Tongue (tissue), 2 donors: ENCODE measurements around the gene STIM2. TPM values are rescaled to one million over a fixed set of nuclear protein-coding genes. Genes with fewer than 3 reads are reported as not detected.

Experiments used
- DNase-seq: peaks from one replicate; pipeline ENCODE4 v3.0.0-alpha.2; 2015
- total RNA-seq: library from RNA; depleted of rRNA; stranded (reverse); fragments of >200 nt; gene quantifications from one replicate; pipeline ENCODE4 v1.2.3, GENCODE V29; 2014

STIM2 gene
- total RNA-seq, 1 donor from 2014 or later, result 25.4 TPM

DNA sequence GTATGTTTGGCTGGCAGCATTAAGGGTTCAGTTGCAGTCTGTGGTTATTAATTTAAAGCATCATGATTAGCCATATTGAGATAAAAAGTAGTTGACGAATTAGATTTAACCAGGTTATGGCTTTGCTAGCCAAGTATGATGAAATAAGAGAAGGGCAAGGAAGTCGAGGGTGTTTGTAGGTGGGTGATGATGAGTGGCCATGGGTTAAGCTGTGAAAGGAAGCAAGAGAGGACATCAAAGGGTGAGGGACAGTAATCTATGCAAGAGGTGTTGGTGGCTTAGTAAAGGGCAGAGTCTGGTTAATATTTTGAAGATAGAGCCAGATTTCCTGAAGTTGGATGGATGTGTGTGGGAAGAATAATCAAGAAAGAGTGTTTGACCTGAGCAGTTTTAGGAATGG is 44.5 kb downstream of the STIM2 start:
- DNase-seq, result no peak

DNA sequence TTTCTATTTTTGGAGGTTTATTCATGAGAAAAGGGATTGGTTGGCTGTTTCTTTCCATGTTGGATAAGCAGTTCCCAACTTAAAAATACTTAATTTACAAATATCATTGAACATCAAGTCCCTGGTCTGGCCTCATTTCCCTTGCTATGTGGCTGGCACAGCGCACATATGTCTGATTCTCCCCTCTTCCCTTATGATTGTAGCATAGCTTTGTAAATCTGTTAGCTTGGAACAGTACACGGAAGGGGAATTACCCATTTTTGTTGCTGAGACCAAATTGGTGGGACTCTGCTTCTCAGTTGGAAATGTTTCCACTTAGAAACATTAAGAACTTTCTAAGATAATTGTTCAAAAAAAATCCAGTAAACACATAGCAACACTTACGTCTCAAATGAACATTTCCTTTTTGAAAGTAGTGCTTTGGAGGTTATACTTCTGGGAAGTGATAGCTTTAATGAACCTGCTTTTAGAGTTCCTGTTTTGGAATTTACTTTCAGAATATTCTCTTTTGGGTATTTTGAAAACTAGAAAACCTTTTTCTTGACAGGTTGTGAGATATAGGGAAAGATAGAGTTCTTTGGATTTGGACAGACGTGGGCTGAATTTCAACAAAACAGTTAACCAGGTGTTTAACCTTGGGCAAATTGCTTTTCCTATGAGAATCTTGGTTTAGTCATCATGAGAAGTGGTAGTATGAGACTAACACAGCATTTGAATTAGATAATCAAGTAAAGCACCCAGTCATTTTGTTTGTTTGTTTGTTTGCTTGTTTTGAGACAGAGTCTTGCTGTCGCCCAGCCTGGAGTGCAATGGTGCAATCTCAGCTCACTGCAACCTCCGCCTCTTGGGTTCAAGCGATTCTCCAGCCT is 47.3 kb downstream of the STIM2 start:
- no peak for DNase-seq

DNA sequence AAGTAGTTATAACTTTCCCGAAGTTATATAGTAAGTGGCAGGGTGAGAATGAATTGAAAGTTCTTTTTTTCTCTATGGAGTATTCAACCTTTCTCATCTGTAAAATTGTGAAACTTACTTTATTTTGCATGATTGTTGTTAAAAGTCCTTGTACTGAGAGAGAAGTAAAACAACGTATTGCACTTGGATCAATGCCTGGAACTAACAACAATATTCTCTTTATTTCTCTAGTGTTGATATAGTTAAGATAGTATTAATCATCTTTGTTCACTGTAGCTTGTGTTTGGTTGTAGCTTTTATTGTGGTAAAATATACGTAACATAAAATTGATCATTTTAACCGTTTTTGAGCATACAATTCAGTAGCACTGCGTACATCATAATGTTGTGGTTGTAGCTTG is 48.7 kb downstream of the STIM2 start:
- no peak for DNase-seq

DNA sequence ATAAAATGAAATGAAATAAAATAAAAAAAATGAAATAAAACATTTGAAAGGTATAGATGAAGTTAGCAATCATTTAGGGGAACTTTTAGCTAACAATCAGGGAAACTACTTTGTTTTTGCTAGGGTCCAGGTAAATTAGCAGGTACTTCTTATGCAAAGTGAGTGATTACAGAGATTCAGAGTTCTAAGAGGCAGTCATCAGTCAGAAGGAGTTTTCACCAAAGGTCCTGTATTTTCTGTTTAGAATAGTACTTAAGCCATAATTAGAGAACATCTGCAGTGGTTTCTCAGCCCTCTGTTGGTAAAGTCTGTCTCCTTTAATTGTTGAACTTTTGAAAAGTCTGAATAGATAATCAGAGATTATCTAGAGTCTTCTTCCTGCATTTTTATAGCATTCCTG is 50.6 kb downstream of the STIM2 start:
- DNase-seq, result no peak

DNA sequence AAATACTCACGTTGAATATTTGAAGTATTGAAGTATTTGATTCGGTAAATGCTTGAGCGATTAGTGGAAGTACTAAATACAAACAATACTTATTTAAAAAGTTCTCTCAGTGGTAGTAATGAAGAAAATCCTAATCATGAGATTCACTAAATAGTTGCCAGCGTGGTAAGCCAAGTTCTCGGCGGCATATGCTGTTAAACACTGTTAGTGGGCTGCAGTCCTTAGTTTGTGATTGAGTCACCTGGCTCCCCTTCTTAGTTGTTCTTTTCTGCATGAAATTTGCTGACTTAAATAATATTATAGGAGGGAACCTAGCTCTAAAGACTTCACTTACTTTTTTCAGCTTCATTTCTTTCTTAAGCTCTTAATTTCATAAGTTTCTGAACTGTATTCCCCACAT is 51.4 kb downstream of the STIM2 start:
- no peak for DNase-seq

DNA sequence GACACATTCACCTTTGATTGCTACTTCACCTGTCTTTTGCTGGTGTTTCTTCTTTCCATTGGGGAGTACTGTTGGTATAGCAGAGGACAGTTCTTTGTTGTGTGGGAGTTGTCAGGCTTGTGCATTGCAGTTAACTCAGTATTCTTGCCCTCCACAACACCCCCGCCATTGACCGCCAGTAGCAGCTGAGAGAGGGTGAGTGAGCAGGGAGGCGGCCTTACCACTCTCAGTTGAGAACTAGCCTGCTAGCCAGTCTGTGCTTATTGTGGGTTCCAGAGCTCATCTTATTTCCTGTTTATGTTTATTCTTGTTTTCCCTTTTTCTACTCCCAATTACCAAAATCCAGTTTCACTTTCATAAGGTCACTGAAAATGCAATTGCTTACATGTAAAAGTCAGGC is 52.2 kb downstream of the STIM2 start:
- DNase-seq, result no peak

DNA sequence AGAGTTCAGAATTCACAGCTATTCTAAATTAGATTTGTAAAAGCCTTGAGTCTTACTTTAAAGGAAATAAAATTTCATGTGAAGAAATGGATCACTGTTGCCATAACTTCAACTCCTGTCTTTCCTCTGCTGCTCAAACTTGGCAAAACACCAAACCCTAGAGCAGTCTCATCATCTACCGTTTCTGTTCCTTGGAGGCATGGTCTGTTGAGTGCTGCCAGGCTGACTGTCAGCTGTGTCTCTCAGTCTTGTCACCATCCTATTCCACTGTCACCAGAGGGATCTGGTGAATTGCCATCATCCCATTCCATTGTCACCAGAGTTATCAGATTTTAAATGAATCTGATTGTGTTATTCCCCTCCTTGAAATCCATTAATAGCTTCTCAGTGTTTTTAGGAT is 55.6 kb downstream of the STIM2 start:
- peak; percentile 65 for DNase-seq

DNA sequence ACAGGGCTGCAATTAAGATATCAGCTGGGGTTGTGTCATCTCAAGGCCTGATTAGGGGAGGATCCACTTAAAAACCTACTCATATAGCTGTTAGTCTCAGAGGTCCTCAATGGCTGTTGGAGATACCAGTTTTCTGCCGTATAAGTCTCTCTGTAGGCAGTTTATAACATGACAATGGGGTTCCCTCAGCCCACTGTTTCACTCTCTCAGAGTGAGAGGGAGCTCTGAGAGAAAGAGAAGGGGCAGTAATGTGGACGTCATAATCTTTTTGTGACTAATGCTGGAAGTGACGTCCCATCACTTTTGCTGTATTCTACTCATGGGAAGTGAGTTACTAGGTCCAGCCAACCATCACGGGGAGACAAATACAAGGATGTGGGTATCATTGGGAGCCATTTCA is 70.3 kb downstream of the STIM2 start:
- no peak for DNase-seq

DNA sequence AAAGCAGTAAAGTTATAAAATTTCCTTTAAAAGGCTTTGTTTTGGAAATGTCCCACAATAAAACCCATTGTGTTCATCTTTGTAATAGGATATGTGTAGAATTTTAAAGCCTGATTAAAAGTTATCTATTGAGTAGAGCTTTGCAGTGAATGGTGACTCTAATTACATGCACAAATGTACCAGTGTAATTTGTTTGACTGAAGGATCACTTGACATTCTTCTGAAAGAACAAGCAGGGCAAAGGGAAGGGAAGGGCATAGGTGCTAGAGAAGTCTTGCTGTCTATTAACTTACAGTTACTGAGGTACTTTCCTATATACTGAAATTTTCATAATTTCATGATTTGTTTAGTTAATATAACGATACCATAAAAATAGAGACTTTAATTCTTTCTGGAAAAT is 70.8 kb downstream of the STIM2 start:
- DNase-seq, result no peak

DNA sequence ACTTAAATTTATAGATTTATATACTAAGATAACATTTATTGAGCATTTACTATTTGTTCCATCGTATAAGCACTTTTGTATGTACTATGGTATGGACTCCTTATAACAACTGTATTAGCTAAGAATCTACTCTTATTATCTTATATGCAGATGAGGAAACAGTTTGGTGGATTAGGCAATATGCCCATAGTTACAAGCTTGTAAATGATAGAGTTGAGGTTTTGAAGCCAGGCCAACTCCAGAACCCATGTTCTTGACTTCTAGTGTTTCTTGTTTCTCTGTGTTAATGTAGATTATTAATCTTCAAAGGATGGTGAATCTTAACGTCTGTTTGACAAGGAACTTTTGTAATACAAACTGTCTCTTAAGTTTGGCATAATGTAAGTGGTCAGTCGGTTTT is 71.3 kb downstream of the STIM2 start:
- no peak for DNase-seq

DNA sequence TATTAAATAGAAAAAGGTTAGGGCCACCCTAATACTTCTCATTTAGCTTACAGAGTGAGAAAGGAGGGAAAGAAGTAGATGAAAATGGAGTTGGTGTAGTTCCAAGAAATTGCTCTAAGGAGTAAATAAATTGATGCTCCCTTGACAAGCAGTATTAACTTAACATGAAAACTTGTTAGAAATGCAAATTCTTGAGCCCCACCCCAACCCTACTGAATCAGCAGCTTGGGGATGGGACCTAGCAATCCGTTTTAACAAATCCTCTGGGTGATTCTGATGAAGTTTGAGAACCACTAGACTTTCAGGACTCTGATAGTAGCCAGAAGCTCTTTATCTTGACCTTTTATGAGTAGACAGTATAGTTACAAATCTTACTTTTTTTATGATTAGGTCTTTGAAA is 74.8 kb downstream of the STIM2 start:
- no peak for DNase-seq

DNA sequence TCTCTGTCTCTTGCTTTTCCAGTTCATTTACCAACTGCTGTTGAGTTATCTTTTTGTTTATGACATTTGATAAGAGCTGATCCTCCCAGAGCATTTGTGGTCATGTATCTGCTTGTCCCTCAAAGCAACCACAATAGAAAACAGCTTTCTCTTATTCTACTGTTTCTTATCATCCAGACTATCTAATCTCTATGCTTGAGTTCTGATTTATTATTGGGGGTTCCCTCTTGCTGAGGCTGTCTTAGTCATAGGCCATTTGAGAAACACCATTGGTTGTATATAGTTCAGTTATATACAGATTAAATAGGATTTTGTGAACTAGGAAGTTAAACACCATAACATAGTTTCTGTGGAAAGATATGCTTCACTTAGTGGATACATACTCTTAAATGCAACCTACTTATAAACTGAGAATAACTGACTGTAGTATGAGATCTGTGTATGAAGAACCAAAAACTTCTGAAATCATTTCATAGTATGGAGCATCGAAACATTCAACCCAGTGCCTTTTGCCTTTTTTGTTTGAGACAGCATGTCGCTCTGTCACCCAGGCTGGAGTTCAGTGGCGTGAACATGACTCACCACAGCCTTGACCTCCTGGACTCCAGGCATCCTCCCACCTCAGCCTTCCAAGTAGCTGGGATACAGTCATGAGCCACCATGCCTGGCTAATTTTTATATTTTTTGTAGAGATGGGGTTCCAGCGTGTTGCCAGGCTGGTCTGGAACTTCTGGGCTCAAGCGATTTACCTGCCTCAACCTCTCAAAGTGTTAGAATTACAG is 75.8 kb downstream of the STIM2 start:
- DNase-seq, result no peak

DNA sequence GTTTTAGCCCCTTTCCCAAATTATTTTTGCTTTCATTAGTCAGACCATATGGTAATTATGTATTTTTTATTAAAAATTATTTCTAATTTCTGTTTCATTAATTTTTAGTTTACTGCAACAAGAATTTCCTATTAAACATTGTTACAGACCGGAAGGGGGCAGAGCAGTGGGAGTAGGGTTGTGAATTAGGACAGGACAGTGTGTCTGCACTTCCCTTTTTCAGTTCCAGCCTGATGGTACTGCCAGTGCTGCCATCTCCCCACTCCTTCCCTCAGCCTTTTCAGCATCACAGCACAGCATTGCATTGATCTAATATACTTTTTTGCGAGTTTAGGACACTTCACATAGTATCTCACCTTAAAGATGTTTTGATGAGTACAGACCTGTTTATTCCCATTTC is 76.5 kb downstream of the STIM2 start:
- no peak for DNase-seq

DNA sequence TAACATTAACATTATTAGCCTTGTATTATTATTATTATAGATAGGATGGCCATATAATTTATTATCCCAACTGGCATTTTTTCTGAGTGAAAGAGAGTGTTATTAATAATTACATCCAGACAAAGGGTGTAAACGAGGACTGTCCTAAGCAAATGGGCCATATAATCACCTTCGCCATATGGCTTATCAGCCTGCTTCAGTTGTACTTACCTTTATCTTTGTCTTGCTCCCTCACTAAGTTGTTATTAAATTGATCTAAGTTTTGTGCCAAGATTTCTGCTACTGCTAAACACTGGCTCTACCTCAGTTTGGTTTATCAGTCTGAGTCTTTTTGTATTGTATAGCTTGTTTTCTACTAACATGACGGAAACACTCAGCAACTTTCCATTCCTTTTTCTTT is 76.9 kb downstream of the STIM2 start:
- DNase-seq, result no peak

DNA sequence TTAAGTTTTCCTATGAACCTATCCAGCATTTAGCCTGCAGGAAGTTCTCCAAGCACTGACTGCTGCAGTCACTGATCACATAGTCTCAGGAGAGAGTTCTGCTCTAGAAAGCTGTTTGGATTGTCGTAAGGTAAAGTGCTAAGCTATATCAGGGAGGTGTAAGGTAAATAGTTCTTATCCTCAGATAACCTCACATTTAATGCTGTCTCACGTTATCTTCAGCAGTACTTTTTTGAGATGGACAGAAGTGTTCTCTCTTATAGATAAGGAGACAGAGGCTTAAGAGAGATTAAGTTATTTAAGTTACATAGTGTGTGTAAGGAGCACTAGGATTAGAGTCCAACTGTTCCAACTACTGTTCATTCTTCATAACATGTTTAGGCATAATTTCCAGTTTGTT is 77.9 kb downstream of the STIM2 start:
- DNase-seq, result peak; percentile 14

DNA sequence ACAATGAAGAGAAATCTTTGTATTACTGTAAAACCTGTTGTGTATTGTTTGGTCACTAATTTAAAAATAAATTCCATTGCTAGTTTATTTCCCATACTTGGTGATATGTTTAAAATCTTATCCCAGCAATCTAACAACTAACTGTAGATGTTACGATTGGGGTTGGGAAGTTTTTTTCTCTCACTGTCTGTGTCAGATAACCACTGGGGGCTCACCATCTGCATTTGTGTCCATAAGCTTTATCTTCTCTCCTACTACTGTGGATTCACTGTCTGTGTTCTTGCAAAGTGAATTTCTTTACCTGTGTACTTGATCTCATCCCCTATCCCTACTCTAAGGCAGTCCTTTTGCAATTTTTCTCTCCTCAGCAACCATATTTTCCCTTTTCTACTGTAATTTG is 81.3 kb downstream of the STIM2 start:
- no peak for DNase-seq

DNA sequence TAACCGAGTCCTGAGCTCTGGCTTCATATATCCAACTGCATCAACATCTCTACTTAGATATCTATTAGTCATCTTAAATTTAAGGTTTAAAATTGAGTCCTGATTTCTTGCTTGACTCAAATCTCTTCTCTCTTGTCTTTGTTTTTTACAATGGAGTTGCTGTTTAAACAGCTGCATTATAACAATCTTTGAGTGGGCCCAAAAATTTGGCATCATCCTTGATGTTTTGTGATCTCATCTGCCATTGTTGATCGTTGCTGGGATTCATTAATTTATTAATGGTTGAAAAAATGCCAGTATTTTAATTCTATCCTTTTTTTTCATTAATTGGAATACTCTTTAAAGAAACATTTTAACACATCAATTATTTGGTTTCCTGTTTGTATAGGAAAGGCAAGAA is 82.2 kb downstream of the STIM2 start:
- DNase-seq, result no peak

DNA sequence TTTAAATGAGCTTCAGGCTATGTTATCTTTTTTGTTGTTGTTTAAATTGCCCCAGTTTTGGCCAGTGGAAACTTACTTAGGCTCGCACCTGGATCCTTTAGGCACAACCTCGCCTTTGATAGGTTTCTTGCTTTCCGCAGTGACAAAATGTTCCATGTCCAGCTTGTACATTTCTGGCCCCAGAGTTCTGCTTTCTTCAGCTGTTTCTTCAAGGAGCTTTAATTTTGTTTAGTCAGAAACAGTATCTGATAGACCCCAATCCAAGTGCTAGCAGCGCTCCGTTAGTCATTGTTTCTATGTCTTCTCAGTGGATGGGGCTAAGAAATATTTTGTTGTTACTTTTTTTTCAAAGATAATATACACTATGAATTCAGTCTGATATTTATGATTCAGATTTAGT is 82.8 kb downstream of the STIM2 start:
- no peak for DNase-seq

DNA sequence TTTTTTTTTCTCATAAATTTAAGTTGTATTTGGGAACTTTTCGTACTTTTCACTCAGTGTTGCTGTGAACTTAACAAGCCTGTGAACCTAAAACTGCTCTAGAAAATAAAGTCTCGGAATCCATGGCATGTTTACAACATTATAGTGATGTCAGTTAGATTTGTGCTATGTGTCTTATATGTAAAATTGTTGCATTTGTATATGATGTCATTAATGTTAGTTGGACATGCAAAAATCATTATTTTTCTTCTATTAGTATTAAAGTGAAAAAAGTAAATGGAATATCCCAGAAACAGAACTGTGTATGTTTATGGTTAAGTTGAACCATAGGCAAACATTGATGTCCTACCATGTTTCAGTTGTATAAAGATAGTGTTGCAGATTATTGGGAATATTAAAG is 85.2 kb downstream of the STIM2 start:
- no peak for DNase-seq

DNA sequence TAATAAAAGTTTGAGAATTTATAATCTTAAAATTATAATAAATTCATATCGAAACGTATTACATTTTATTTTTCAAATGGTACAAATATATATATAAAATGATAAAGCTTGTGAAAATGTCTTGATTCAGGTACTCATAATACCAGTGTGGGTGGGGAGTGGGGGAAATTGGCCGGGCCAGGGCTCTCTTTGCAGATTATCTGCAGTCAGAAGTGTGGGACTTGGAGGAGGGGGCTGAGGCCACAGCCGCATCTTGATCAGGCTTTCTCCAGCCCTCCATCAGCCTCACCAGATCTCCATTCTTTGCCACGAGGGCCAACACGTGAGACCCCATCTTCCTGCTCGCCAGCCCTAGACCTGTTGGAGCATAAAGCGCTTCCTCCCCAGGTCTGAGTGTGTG is 86.7 kb downstream of the STIM2 start:
- no peak for DNase-seq

DNA sequence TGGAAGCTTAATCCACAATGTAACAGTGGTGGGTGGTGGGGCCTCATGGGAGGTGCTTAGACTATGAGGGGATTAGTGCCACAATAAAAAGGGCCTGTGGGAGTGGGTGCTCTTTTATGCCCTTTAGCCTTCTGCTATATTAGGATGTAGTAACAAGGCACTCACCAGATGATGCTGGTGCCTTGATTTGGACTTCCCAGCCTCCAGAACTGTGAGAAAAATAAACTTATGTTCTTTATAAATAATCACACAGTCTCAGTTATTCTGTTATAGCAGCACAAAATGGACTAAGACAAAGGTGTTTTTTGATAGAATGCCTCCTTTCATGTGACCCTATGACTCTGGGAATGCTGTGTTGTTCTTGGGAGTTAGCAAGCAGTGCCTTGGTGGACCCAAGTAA is 89.8 kb downstream of the STIM2 start:
- no peak for DNase-seq

DNA sequence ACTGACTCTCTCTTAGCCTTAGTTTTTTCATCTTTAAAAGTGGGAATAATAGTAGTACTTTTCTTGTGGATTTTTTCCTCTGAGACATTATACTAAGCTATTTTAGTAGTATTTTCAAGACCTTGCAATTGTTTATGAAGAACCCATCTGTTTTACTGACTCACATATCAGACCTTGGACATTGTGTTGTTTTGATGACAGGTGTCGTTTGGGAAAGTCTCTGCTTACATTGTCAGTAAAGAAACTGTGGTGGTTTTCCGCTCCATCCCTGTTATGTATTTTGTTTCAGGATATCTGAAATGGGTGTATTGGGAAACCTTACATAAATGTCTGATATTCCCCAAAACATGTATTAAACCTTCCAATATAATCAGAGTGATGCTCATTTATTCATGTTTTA is 92.2 kb downstream of the STIM2 start:
- no peak for DNase-seq

DNA sequence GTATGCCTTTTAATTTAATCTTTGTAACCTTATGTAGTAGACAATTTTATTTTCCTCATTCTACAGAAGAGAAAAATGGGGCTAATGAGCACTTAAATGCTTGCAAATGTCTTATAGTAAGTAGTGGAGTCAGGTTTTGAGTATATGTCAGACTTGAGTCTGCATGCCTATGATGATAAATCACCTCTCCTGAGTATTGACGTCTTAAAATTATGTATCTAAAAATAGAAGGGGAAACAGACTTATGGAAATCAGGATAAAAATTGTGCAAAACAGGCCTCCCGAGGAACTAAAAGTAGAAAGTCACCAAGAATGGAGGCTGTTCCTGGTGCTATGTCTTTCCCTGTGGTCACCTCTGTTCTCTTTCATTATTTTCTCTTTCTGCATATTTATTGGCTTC is 92.7 kb downstream of the STIM2 start:
- DNase-seq, result no peak
